ENCODE results near the gene EMD. TPM values are rescaled to one million over a fixed set of nuclear protein-coding genes. Genes with fewer than 3 reads are reported as not detected.

Gene EMD
- total RNA-seq, 1 donor from 2014 or later: 76.3 TPM

- no peaks in the 10 kb centered on the region for H3K9me3 Mint-ChIP-seq
- H3K27me3 Mint-ChIP-seq (ENCODE audit: low read depth): no peaks in the 10 kb centered on the region
- peaks cover 8% of the 10 kb centered on the region for H3K36me3 Mint-ChIP-seq
Observed at GRCh38 chrX:154351183-154352011, 27.7 kb upstream of the EMD start.

DNA sequence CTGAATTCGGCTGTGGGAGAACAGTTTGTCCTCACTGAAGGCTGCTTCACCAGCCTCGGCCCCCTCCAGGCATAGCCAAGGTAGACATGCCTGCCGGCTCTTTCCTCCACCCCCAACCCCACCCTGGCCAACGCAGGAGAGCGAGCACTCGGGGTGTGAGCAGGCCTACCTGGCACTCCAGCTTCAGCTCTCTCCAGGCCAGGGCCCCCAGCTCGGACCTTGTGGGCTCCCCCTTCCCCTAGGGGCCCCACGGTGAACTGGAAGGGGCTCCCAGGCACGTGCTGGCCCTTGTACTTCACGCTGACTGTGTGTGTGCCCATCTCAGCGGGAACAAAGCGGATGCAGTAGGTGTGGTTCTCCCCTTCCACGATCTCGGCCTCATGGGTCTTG, 27.1 kb upstream of the EMD start:
- Mint-ChIP-seq H3K4me3 (no peak overlapping the region), H3K27ac (no peak overlapping the region), H3K27me3 (ENCODE audit: low read depth) (no peaks in the 10 kb centered on the region), H3K4me1 (no peaks in the 10 kb centered on the region), H3K9me3 (no peaks in the 10 kb centered on the region), H3K36me3 (peaks cover 8% of the 10 kb centered on the region)
- TF ChIP-seq, protein P1, sequence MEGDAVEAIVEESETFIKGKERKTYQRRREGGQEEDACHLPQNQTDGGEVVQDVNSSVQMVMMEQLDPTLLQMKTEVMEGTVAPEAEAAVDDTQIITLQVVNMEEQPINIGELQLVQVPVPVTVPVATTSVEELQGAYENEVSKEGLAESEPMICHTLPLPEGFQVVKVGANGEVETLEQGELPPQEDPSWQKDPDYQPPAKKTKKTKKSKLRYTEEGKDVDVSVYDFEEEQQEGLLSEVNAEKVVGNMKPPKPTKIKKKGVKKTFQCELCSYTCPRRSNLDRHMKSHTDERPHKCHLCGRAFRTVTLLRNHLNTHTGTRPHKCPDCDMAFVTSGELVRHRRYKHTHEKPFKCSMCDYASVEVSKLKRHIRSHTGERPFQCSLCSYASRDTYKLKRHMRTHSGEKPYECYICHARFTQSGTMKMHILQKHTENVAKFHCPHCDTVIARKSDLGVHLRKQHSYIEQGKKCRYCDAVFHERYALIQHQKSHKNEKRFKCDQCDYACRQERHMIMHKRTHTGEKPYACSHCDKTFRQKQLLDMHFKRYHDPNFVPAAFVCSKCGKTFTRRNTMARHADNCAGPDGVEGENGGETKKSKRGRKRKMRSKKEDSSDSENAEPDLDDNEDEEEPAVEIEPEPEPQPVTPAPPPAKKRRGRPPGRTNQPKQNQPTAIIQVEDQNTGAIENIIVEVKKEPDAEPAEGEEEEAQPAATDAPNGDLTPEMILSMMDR (IDR thresholded peaks at IDR 0.05; ENCODE audit: unreplicated experiment): no peak
- DNase-seq (ENCODE audit: low spot score in 2 of 2, unreplicated experiment in 2 of 2): no peak

More at GRCh38 chrX:154351183-154352011, 27.7 kb upstream of the EMD start:
- DNase-seq (ENCODE audit: low spot score in 2 of 2, unreplicated experiment in 2 of 2): no peak
- Mint-ChIP-seq H3K4me3 (no peak overlapping the region), H3K4me1 (no peaks in the 10 kb centered on the region), H3K27ac (no peak overlapping the region)
- TF ChIP-seq, protein P1 (IDR thresholded peaks at IDR 0.05; ENCODE audit: unreplicated experiment): no peak

DNA sequence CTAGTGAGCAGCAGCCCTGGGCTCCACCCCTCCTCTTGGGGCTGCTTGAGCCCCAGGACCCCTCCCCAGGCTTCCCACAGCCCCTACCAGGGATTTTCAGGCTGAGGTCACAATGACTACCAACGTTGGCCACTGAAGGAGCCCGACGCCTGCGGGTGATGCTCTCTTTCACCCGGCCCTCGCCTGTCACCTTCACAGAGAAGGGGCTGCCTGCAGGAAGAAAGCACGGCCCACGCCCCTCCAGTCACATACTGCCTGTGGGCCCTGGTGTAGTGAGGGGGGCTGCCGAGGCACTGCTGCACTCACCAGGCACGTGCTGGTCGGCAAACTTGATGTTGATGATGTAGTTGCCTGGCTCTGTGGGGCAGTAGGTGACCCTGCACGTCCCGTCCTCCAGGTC, 26.6 kb upstream of the EMD start:
- no peaks in the 10 kb centered on the region for H3K27me3 Mint-ChIP-seq (ENCODE audit: low read depth)
- peaks cover 9% of the 10 kb centered on the region for H3K36me3 Mint-ChIP-seq
- no peaks in the 10 kb centered on the region for H3K4me1 Mint-ChIP-seq
- no peak for DNase-seq (ENCODE audit: low spot score in 2 of 2, unreplicated experiment in 2 of 2)
- H3K4me3 Mint-ChIP-seq: no peak overlapping the region
- no peaks in the 10 kb centered on the region for H3K9me3 Mint-ChIP-seq
- H3K27ac Mint-ChIP-seq: no peak overlapping the region
- TF ChIP-seq, protein P1 (IDR thresholded peaks at IDR 0.05; ENCODE audit: unreplicated experiment): no peak

- DNase-seq (ENCODE audit: low spot score in 2 of 2, unreplicated experiment in 2 of 2): no peak
- Mint-ChIP-seq H3K9me3 (no peaks in the 10 kb centered on the region), H3K4me1 (no peaks in the 10 kb centered on the region), H3K36me3 (peaks cover 8% of the 10 kb centered on the region), H3K4me3 (no peak overlapping the region), H3K27ac (no peak overlapping the region), H3K27me3 (ENCODE audit: low read depth) (no peaks in the 10 kb centered on the region)
- TF ChIP-seq, protein P1 (IDR thresholded peaks at IDR 0.05; ENCODE audit: unreplicated experiment): no peak
Observed at GRCh38 chrX:154353172-154353843, 25.8 kb upstream of the EMD start.

- Mint-ChIP-seq H3K4me1 (no peaks in the 10 kb centered on the region), H3K36me3 (peaks cover 14% of the 10 kb centered on the region), H3K4me3 (no peak overlapping the region), H3K27ac (no peak overlapping the region), H3K27me3 (ENCODE audit: low read depth) (no peaks in the 10 kb centered on the region), H3K9me3 (no peaks in the 10 kb centered on the region)
- TF ChIP-seq, protein P1 (IDR thresholded peaks at IDR 0.05; ENCODE audit: unreplicated experiment): no peak
- DNase-seq (ENCODE audit: low spot score in 2 of 2, unreplicated experiment in 2 of 2): no peak
Observed at GRCh38 chrX:154354013-154354412, 25.1 kb upstream of the EMD start.
